ENCODE measurements around the gene FOXD2. TPM values are rescaled to one million over a fixed set of nuclear protein-coding genes. Genes with fewer than 3 reads are reported as not detected.
"Not testable (repeated sequence)": the region's sequence is repeated elsewhere in the genome, so short reads cannot be mapped to it uniquely, and the experiment has no call there.

FOXD2 gene
- polyA plus RNA-seq, 3 donors: 0.02 to 0.22 (median 0.06) TPM

GRCh38 chr1:47450606-47451005 lies 12.8 kb downstream of the FOXD2 start:
- 61 to 67% (median 67%) methylated on average over 4 of the region's 4 CpGs for WGBS, 3 donors
- H3K27ac ChIP-seq (ENCODE audit: low read depth, low read length): no peak overlapping the region

- 79 to 85% (median 82%) methylated on average over 1 of the region's 1 CpG for WGBS, 3 donors
- H3K27ac ChIP-seq (ENCODE audit: low read depth, low read length): no peak overlapping the region
Observed at GRCh38 chr1:47452426-47452825, 14.6 kb downstream of the FOXD2 start.

DNA sequence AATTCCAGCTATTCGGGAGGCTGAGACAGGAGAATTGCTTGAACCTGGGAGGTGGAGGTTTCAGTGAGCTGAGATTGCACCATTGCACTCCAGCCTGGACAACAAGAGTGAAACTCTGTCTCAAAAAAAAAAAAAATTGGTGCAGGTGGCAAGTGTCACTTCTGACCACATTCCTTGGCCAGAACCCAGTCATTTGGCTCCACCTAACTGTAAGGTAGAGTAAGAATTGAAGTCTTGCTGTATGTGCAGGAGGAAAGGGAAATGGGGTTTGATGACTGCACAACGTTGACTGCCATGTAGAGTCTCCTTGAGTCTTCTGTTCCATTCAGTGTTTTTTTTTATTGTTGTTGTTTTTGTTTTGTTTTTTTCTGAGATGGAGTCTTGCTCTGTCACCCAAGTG lies 16.1 kb downstream of the FOXD2 start:
- H3K27ac ChIP-seq (ENCODE audit: low read depth, low read length): not testable (repeated sequence)
- 78 to 81% (median 78%) methylated on average over 2 of the region's 2 CpGs for WGBS, 3 donors

DNA sequence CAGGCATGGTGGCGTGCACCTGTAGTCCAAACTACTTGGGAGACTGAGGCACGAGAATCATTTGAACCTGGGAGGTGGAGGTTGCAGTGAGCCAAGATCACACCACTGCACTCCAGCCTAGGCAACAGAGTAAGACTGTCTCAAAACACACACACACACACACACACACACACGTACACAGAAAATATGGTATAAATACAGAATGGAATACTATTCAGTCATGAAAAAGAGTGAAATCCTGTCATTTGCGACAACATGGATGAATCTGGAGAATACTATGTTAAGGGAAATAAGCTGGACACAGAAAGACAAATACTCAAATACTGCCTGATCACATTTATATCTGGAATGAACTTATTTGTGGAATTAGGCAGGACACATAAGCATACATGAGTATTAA lies 18.4 kb downstream of the FOXD2 start:
- no peak overlapping the region for H3K27ac ChIP-seq (ENCODE audit: low read depth, low read length)
- 75 to 86% (median 75%) methylated on average over 4 of the region's 4 CpGs for WGBS, 3 donors

DNA sequence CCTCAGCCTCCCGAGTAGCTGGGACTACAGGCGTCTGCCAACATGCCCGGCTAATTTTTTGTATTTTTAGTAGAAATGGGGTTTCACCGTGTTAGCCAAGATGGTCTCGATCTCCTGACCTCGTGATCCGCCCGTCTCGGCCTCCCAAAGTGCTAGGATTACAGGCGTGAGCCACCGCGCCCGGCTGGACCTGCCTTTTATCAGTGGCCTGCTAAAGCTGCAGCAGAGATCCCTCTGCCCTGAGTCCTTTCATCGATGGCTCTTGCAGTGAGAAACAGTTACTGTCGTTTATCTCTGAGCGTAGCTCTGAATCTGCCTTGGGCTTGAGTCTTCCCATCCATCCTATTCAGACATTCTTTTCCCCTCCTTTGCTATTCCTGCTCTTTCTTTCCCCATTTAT lies 19.7 kb downstream of the FOXD2 start:
- 78 to 82% (median 82%) methylated on average over 9 to 16 of the region's 16 CpGs for WGBS, 3 donors
- H3K27ac ChIP-seq (ENCODE audit: low read depth, low read length): not testable (repeated sequence)

DNA sequence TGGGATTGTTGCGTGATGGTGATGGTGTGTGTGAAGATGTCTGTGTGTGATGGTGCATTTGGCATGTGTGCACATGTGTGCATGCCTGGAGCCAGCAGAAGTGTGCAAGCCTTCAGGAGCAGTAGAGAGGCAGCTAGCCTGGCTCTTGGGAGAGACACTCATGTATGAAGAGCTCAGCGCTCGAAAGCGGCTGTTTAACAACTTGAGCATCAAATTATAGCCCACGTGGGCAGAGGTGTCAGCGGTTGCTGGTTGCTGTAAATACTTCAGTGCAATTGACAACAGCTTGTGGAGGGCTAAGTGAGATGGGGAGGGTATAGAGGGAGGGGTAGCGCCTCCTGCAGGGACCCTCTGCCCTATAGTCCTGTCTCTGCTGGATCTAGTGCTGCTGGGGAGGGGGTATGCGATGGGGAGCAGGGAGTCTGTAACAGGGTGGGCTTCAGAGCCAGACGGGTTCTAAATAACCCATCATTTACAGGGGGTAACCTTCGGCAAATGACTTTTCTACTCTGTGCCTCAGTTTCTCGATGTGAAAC lies 21.5 kb downstream of the FOXD2 start:
- 23 to 30% (median 25%) methylated on average over 11 of the region's 11 CpGs for WGBS, 3 donors
- H3K27ac ChIP-seq (ENCODE audit: low read depth, low read length): no peak overlapping the region

- no peak overlapping the region for H3K27ac ChIP-seq (ENCODE audit: low read depth, low read length)
- 9 to 15% (median 14%) methylated on average over 5 of the region's 5 CpGs for WGBS, 3 donors
Observed at GRCh38 chr1:47460040-47460439, 22.2 kb downstream of the FOXD2 start.

GRCh38 chr1:47460456-47460855 lies 22.6 kb downstream of the FOXD2 start:
- H3K27ac ChIP-seq (ENCODE audit: low read depth, low read length): no peak overlapping the region

DNA sequence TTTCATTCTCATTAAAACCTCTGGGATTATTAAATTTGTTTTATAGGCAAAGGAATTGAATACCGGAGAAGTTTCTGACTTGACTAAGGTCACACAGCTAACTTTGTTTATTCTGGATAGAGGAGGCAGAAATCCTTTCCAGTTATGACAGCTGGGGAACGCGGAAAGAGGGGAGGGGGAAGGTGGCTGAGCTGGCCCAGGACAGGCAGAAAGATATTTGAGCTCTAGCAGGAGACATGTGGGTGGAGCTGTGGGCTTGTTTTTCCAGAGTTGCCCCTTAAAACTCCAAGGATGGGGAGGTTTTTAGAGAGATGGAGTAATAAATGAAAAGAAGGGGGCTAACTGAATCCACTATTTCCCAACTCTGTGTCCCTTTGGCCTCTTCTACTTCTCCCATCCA lies 27.8 kb downstream of the FOXD2 start:
- H3K27ac ChIP-seq (ENCODE audit: low read depth, low read length): no peak overlapping the region
- WGBS, 3 donors: 30 to 66% (median 61%) methylated on average over 3 of the region's 3 CpGs

- 56 to 64% (median 60%) methylated on average over 4 of the region's 4 CpGs for WGBS, 3 donors
- no peak overlapping the region for H3K27ac ChIP-seq (ENCODE audit: low read depth, low read length)
Observed at GRCh38 chr1:47468709-47469389, 31.0 kb downstream of the FOXD2 start.

DNA sequence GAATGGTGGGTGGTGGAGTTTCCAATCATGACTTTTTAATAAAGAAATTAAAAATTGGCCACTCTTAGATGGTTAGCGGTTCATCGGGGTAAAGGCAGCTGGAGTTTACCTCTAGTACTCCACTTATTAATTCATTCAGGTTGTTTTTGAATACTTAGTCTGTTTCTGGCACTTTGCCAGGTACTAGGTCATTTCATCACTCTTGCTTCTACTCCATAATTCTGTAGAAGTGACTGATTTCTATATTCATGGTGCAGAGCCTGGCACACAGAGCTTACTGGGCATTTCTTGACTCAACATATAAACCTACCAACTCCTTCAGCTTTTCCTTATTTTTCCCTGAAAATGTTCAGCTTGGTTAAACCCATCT lies 31.5 kb downstream of the FOXD2 start:
- H3K27ac ChIP-seq (ENCODE audit: low read depth, low read length): no peak overlapping the region
- 83 to 95% (median 87%) methylated on average over 2 of the region's 2 CpGs for WGBS, 3 donors

- WGBS, 3 donors: 68 to 84% (median 83%) methylated on average over 7 of the region's 7 CpGs
- no peak overlapping the region for H3K27ac ChIP-seq (ENCODE audit: low read depth, low read length)
Observed at GRCh38 chr1:47469910-47470309, 32.1 kb downstream of the FOXD2 start.

DNA sequence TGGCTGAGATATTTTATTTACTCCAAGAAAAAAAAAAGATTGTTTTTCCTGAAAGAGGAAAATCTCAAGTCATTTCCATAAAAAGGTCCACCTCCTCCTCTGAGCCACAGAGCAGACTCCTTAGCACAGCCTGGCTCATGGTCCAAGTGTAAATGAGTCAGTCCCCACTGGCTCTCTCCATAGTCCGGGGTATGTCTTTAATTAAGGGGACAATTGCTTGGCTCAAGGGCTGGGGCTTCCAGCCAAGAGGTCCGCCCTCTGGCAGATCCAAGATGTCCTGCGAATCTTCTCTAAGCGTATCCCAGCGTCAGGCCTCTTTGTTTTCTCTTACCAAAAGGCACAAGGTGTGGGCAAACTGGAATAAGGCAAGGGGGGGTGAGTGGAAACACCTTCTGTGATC lies 33.3 kb downstream of the FOXD2 start:
- 56 to 78% (median 69%) methylated on average over 5 of the region's 5 CpGs for WGBS, 3 donors
- no peak overlapping the region for H3K27ac ChIP-seq (ENCODE audit: low read depth, low read length)

DNA sequence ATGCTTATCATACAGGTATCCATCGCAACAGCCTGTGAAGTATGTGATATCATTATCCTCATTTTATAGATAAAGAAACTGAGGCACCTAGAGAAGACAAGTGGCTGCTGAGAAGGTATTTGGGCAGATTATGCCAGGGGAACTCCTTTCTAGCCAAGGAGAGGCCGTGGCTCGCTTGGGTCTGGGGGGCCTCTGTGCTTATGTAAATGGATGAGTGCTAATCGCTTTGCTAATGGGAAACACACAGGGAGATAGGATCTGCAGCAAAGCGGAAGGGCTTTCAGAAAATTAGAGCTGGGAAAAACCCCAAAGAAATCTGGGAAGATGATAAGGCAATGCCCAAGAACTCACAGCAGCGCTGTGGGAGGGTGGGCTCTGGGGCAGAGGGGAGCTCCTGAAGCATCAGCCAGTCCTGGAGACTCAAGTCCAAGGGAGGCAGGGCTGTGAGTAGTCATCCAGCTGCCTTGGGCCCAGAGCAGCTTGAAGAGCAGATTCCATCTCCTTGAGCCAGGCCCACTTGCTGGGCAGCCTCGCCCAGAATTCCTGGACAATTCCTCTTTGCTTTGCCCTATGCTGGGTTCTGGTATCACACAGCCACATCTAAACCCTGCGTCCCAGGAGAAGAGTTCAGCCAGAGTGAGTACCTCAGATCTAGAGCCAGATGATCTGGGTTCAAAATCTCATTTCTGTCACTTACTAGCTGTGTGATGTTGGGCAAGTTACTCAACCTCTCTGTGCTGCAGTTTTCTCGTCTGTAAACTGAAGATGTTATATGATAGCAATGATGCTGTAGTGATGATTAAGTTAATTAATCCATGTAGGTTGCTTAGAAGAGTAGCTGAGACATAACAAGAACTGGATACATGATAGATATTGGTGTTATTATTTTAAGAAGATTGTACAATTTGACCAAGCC lies 36.7 kb downstream of the FOXD2 start:
- 69 to 84% (median 77%) methylated on average over 9 of the region's 9 CpGs for WGBS, 3 donors
- no peak overlapping the region for H3K27ac ChIP-seq (ENCODE audit: low read depth, low read length)

DNA sequence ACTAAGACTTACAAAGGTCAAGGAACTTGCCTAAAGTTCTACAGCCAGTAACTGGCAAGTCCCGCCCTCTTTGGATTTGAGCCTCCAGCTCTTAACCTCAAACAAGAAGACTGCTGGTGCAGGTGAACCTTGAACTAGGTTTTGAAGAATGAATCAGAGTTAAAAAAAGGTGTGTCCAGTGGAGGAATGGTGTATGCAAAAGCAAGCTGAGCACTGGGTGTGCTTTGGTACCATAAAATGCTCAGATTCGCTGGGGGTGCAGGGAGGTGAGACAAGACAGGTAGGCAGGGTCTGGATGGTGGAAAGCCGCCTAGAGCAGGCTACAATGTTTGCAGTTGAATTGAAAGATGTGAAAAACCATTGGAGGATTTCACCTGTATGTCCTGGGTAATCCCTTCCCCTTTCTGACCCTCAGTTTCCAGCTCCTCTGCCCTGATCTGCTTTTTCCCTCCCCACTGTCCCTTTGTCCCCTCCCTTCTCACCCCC lies 39.8 kb downstream of the FOXD2 start:
- no peak overlapping the region for H3K27ac ChIP-seq (ENCODE audit: low read depth, low read length)
- WGBS, 3 donors: 70 to 91% (median 91%) methylated on average over 3 of the region's 3 CpGs

- H3K27ac ChIP-seq (ENCODE audit: low read depth, low read length): no peak overlapping the region
- WGBS, 3 donors: 13 to 45% (median 43%) methylated on average over 9 of the region's 9 CpGs
Observed at GRCh38 chr1:47478090-47478489, 40.2 kb downstream of the FOXD2 start.

DNA sequence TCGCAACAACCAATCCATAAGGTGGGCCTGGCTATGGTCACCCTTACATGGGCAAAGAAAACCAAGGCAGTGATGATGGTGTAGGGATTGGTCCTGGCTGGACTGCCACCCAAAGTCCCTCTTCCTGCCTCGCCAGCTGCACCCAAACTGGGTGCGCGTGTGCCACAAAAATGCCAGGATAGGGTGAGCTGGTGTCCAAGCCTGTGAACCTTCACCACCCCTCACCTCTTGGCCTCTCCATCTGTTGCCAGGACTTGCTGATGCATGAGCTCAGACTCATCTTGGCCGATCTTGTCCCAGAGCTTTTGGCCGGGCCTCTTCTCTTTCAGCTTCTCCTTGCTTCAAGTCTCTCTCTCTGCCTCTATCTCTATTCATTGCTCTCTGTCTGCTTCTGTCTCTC lies 41.8 kb downstream of the FOXD2 start:
- no peak overlapping the region for H3K27ac ChIP-seq (ENCODE audit: low read depth, low read length)
- WGBS, 3 donors: 71 to 82% (median 76%) methylated on average over 6 of the region's 6 CpGs

- 93 to 94% (median 94%) methylated on average over 3 of the region's 3 CpGs for WGBS, 3 donors
- no peak overlapping the region for H3K27ac ChIP-seq (ENCODE audit: low read depth, low read length)
Observed at GRCh38 chr1:47481936-47482335, 44.1 kb downstream of the FOXD2 start.

GRCh38 chr1:47482786-47483185 lies 44.9 kb downstream of the FOXD2 start:
- WGBS, 3 donors: 47 to 85% (median 52%) methylated on average over 1 of the region's 1 CpG
- no peak overlapping the region for H3K27ac ChIP-seq (ENCODE audit: low read depth, low read length)
